Activated T-cell treated with anti-CD3 and anti-CD28 coated beads, Interleukin-2, amount 50 U/mL, for 1 hour (primary cell): ENCODE measurements around the gene WDR7.

ENCODE experiments used
- DNase-seq: peaks from one replicate; pipeline ENCODE4 v3.0.0-alpha.2; 2020

The WDR7 gene

GRCh38 chr18:56723706-56724105 lies 72.5 kb downstream of the WDR7 start:
- DNase-seq: no peak

DNA sequence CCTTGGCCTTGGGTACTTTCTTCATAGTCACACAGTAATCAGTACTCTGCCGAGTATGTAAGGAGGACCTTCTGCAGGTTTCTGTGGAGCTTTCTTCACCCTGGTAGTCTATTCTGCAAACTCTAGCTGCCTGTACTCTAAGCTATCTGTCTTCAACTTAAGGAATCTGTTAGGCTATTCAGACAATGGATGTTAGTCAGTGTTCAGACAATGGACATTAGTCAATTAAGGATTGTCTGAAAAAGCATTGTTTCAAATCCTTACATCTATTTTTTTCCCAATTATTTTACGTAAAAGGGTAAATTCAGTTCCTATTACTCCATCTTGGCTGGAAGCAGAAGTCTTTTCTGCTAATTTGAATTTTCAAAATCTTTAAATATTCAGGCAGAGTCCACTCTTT lies 75.7 kb downstream of the WDR7 start:
- DNase-seq: no peak

DNA sequence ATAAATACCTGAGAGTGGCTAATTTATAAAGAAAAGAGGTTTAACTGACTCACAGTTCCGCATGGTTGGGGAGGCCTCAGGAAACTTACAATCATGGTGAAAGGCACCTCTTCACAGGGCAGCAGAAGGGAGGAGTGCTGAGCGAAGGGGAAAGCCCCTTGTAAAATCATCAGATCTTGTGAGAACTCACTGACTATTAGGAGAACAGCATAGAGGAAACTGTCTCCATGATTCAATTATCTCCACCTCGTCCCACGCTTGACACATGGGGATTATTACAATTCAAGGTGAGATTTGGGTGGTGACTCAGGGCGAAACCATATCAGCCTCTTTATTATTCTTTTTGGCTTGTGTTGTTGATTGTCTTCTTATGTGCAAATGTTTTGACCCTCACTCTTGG lies 76.2 kb downstream of the WDR7 start:
- no peak for DNase-seq

- no peak for DNase-seq
Observed at GRCh38 chr18:56728741-56729140, 77.6 kb downstream of the WDR7 start.

DNA sequence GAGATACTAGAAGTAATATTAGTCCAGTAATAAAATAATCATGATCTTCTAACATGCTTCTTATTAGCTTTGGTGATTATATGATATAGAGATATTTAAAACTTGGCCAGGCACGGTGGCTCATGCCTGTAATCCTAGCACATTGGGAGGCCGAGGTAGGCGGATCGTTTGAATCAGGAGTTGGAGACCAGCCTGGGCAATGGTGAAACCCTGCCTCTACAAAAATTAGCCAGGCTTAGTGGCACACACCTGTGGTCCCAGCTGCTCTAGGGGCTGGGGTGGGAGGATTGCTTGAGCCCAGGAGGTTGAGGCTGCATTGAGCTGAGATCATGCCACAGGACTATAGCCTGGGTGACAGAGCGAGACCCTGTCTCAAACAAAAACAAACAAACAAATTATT lies 87.0 kb downstream of the WDR7 start:
- DNase-seq: no peak

- no peak for DNase-seq
Observed at GRCh38 chr18:56739731-56740130, 88.6 kb downstream of the WDR7 start.

DNA sequence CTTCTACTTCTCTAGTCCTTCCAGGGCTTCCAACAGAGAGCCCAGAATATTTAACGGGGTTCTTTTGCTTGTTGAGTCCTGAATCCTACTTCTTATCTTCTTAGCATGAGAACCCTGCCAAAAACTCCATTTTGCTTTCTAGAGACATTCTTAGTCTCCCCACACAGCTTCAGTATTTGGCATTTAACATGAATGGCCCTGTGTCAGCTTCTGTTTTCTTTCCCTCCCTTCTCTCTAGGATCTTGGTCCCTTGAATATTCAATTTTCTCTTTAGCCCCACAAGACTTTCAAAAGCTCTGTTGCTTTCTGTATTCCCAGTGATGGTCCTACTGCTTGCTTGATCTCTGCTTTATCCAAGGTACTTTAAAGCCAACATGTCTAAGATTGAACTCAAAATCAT lies 89.5 kb downstream of the WDR7 start:
- DNase-seq: no peak

DNA sequence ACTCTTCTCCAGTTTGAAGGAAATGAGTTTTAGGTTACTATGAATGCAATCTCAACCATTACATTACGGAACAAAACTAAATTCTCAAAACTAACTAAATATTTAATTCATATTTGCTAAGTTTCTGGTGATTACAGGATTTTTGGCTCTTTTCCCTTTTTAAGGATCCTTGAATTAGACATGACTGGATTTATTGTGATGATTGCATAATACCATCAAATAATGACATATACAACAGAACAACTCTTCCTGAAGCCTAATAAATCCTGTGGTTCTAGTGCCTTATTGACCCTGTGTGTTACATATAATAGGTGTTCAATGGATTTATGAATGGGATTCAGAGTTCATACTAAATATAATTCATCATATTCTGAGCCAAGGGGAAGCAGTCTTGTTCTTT lies 90.5 kb downstream of the WDR7 start:
- no peak for DNase-seq

- DNase-seq: no peak
Observed at GRCh38 chr18:56743115-56743514, 92.0 kb downstream of the WDR7 start.

DNA sequence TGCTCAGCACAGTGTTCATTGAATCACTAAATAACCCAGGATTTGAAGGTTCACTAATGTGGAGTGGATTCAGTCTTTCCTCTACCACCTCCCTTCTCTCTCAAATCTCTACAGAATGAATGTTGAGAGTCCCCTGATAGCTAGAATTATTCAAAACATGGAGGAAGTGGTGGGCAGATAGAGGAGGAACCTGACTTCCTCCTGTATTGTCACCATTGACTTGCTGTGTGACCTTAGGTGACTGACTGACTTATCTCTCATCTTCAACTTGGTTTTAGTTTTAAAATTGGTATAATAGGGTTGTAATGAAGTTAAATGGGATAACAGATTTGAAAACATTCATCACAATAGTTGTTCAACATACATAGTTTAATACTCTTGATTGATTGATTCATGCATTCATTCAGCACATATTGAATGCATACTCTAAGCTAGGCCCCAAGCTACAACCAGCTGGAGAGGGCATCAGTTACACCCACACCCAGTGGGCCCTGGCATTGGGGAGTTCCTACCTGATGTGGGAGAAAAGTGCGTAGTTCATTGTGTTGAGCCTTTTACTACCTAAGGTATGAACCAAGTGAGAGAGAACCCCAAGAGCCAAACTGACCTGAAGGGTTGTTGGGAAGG lies 96.0 kb downstream of the WDR7 start:
- no peak for DNase-seq

GRCh38 chr18:56747857-56748256 lies 96.7 kb downstream of the WDR7 start:
- DNase-seq: no peak

GRCh38 chr18:56748698-56749268 lies 97.6 kb downstream of the WDR7 start:
- no peak for DNase-seq

- no peak for DNase-seq
Observed at GRCh38 chr18:56756966-56757365, 105.8 kb downstream of the WDR7 start.

GRCh38 chr18:56770097-56770496 lies 118.9 kb downstream of the WDR7 start:
- no peak for DNase-seq

DNA sequence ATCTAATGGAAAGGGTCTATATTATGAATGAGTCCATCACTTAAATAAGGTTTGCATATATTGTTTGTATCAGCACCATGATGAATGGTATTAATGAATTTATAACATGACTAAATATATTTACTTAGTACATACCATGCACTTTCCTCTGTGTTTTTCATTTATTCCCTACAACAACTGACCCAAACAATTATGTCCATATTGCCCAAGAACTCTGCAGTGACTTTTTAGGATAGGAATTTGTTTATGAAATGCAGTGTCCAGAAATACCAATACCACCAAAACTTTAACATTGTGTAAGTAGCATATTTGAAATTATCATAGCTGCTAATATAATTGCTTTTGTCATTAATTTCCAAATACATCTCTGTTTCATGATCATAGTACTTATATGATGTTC lies 119.7 kb downstream of the WDR7 start:
- DNase-seq: no peak

- no peak for DNase-seq
Observed at GRCh38 chr18:56775701-56776100, 124.5 kb downstream of the WDR7 start.

- DNase-seq: no peak
Observed at GRCh38 chr18:56787390-56787789, 136.2 kb downstream of the WDR7 start.

DNA sequence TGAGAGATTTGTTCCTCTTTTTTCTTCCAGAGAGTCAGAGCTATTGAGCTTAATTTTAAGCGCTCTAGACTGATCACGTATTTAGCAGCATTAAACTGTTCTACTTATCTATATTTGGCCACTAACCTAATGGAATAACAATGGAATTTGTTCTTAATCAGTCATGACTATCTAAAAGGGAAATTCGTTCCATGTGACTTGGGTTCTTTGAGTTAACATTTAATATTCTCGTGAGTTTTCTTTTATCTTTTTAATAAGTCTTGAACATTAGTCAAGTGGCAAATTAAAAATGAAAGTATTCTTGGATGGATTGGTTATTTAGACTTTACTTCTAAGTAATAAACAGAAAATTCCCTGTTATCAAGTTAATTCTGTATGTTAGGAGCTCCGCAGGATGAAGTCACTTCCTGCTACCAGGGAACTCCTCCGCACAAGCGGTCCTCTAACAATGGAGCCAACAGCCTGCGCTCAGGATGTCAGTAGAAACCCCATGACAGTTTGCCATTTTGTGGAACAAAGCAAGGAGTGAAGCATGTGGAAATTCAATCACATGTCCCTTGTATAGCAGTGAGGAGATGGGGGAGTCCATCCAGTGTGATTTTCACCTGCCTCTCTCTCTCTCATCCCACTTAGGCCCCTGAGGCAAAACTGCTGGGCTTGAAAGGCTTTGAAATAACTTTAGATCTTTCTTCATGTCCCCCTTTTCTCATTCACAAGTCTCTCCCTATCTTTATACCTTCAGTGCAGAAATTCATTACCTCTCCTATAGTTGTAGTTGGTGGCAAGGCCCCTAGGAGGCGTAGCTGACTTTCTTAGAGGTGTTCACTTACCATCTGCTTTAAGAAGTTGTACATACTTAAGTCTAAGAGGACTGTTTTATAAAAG lies 138.1 kb downstream of the WDR7 start:
- no peak for DNase-seq

DNA sequence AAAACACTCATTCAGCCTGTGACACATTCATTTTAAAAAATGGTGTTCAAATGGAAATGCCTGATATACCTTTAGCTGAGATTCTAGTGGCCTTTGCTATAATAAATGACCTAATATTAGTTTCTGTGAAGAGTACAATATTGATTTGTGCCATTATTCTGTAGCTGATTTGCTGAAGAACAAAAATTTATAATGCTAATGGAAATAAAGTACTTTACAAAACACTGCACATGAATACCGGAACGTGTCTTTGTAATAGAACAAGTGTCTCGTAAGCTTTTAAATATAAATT lies 138.7 kb downstream of the WDR7 start:
- DNase-seq: no peak

DNA sequence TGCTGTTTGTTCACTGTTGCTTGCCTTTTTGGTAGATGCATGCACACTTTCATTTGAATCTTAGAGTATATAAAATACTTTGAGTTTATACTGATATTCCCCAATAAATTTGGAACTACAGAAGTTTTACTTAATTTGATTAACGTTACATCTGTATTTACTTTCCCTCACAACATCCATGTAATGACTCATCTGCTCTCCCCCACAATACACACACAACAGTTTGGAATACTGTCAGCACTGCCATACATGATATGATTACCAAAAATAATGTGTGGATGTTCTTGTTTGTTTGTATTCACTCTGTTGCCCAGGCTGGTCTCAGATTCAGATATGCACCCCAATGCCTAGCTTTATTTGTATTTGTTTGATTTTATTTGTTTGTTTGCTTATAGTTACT lies 144.2 kb downstream of the WDR7 start:
- DNase-seq: no peak

- no peak for DNase-seq
Observed at GRCh38 chr18:56799756-56800155, 148.6 kb downstream of the WDR7 start.

GRCh38 chr18:56803051-56803450 lies 151.9 kb downstream of the WDR7 start:
- no peak for DNase-seq

DNA sequence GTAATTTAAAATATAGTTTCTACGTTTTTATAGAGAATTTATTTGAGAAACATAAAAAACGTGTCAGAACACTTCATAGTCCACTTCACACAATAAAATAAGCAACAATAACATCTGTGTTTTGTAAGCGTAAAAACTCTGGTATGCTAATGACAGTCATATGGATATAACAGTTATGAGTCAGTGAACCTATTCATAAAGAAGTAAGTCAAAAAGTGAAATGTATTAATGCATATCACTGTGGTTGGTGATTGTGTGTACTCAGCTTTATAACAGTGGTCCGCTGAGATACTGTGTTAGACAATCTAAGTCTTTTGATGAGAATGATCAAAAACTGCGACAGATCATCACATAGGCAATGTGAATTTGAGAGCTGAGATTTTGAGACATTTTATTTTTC lies 153.2 kb downstream of the WDR7 start:
- no peak for DNase-seq

- no peak for DNase-seq
Observed at GRCh38 chr18:56807901-56808300, 156.7 kb downstream of the WDR7 start.

DNA sequence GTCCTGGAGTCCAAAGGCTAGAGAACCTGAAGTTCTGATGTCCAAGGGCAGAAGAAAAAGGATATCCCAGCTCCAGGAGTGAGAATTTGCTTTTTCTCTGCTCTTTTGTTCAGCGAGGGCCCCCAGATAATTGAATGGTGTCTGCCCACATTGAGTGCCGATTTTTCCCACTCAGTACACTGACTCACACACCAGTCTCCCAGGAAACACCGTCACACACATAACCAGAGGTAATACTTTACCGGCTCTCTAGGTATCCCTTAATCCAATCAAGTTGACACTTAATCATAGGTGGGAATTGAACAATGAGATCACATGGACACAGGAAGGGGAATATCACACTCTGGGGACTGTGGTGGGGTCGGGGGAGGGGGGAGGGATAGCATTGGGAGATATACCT lies 161.5 kb downstream of the WDR7 start:
- DNase-seq: no peak
